ENCODE results near the gene THSD8. TPM values are rescaled to one million over a fixed set of nuclear protein-coding genes. Genes with fewer than 3 reads are reported as not detected.

The THSD8 gene
- total and polyA plus RNA-seq, 2 donors (not counting 1 experiment from before 2014, with no cell fraction given) = not detected

DNA sequence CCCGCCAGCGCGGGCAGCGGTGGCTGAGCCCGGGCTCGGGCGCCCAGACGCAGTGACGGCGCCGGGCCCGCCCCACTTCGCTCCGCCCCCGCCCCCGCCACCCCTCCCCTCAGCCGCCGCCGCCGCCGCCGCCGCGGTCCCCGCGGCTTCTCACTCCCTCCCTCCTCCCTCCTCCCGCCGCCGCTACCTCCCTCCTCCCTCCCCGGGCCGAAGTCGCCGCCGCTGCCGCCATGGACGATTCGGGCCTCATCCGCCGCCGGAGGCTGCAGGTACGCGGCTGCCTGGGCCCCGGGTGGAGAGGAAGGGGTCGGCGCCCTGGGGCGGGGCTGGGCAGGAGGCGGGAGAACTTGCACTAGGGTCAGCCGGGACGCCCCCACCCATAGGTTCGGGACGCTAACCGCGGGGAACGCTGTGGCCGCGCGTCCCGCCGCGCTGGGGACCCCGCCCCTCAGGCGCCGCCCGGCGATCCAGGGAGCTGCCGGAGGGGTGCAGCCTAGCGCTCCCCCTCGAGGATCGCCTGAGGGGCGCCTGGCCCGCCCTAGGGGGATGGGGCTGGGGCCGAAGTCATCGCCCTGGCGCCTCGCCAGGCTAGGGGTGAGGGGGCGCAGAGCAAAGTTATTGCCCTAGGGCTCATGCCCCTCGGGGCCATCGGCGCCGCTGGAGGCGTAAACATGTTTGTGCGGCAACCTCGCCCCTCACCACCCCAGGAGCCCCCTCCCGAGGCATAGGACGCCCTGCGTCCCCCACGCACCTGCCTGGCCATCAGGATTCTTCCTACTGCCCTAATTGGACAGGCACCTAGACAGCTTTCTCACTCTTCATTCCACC lies 32.1 kb downstream of the THSD8 start:
- Histone ChIP-seq H3K9ac (ENCODE audit: insufficient read depth, low read length) (no peak overlapping the region), H3K27ac (ENCODE audit: insufficient read depth, low read length) (no peak overlapping the region), H3K4me2 (ENCODE audit: extremely low read depth, insufficient read depth, low read length) (peak overlapping the region; percentile 78), H3K79me2 (ENCODE audit: control insufficient read depth, insufficient read depth, low read length) (no peaks in the 10 kb centered on the region), H3K9me3 (ENCODE audit: control insufficient read depth, insufficient read depth, low read depth, low read length) (no peaks in the 10 kb centered on the region), H2AFZ (ENCODE audit: low read length) (no peak overlapping the region), H3K4me1 (ENCODE audit: control insufficient read depth, extremely low read depth, insufficient read depth, low read length) (no peaks in the 10 kb centered on the region), H3K36me3 (ENCODE audit: control insufficient read depth, insufficient read depth, low read length) (no peaks in the 10 kb centered on the region), H4K20me1 (ENCODE audit: control insufficient read depth, extremely low read depth, insufficient read depth, low read length) (no peaks in the 10 kb centered on the region), H3K4me3 (replicated peaks in 1 of 4; ENCODE audit: control extremely low read depth in 1 of 4, insufficient read depth in 1 of 4, low read depth in 3 of 4, low read length in 4 of 4) (peak overlapping the region in 2 of 4 experiments; percentile 17 to 45), H3K27me3 (ENCODE audit: control insufficient read depth, insufficient read depth, low read length) (peaks cover 53% of the 10 kb centered on the region)
- DNase-seq (ENCODE audit: low read depth in 2 of 2) = no peak
- TF ChIP-seq, protein P1, sequence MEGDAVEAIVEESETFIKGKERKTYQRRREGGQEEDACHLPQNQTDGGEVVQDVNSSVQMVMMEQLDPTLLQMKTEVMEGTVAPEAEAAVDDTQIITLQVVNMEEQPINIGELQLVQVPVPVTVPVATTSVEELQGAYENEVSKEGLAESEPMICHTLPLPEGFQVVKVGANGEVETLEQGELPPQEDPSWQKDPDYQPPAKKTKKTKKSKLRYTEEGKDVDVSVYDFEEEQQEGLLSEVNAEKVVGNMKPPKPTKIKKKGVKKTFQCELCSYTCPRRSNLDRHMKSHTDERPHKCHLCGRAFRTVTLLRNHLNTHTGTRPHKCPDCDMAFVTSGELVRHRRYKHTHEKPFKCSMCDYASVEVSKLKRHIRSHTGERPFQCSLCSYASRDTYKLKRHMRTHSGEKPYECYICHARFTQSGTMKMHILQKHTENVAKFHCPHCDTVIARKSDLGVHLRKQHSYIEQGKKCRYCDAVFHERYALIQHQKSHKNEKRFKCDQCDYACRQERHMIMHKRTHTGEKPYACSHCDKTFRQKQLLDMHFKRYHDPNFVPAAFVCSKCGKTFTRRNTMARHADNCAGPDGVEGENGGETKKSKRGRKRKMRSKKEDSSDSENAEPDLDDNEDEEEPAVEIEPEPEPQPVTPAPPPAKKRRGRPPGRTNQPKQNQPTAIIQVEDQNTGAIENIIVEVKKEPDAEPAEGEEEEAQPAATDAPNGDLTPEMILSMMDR (conservative IDR thresholded peaks at IDR 0.05 in 1 of 2, IDR thresholded peaks at IDR 0.05 in 1 of 2; ENCODE audit: low read depth in 1 of 2, low read length in 2 of 2) = no peak
- TF ChIP-seq EZH2 (IDR thresholded peaks at IDR 0.05; ENCODE audit: low read length, missing control alignments) = no peak

DNA sequence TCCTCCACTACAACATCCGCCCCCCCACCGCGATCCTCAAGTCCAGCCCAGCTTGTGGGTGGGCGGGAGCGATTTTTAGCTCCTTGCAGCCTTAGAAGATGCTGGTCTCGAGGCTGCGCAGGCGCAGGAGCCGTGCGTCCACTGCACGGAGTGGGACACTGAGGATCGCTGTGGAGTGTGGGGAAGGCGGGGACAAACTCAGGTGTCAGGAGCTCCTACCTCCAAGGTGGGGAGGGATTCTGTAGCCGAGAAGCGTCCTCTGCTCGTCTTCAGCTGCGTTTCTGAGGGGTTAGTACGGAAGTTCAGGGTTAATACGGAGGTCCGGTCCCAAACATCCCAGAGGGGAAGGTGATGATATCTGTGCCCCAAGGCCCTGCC lies 32.7 kb downstream of the THSD8 start, which contains the start of gene RTBDN:
Gene RTBDN (minus strand): TSS at position 14 of the 378 bp plus-strand sequence. CDS start 4,600 bp downstream, outside the sequence.
- no peaks in the 10 kb centered on the region for H3K79me2 ChIP-seq (ENCODE audit: control insufficient read depth, insufficient read depth, low read length)
- H3K4me2 ChIP-seq (ENCODE audit: extremely low read depth, insufficient read depth, low read length) = peak within 1 kb of the TSS; percentile 78
- no peak within 1 kb of the TSS for H3K27ac ChIP-seq (ENCODE audit: insufficient read depth, low read length)
- H3K9me3 ChIP-seq (ENCODE audit: control insufficient read depth, insufficient read depth, low read depth, low read length) = no peaks in the 10 kb centered on the region
- H3K36me3 ChIP-seq (ENCODE audit: control insufficient read depth, insufficient read depth, low read length) = no peaks in the 10 kb centered on the region
- TF ChIP-seq, protein P1 (conservative IDR thresholded peaks at IDR 0.05 in 1 of 2, IDR thresholded peaks at IDR 0.05 in 1 of 2; ENCODE audit: low read depth in 1 of 2, low read length in 2 of 2) = no peak
- TF ChIP-seq EZH2 (IDR thresholded peaks at IDR 0.05; ENCODE audit: low read length, missing control alignments) = no peak
- no peak within 1 kb of the TSS for H3K9ac ChIP-seq (ENCODE audit: insufficient read depth, low read length)
- no peak within 1 kb of the TSS for H2AFZ ChIP-seq (ENCODE audit: low read length)
- no peaks in the 10 kb centered on the region for H4K20me1 ChIP-seq (ENCODE audit: control insufficient read depth, extremely low read depth, insufficient read depth, low read length)
- DNase-seq (ENCODE audit: low read depth in 2 of 2) = no peak
- no peaks in the 10 kb centered on the region for H3K4me1 ChIP-seq (ENCODE audit: control insufficient read depth, extremely low read depth, insufficient read depth, low read length)
- H3K4me3 ChIP-seq (replicated peaks in 1 of 4; ENCODE audit: control extremely low read depth in 1 of 4, insufficient read depth in 1 of 4, low read depth in 3 of 4, low read length in 4 of 4) = peak within 1 kb of the TSS in 3 of 4 experiments; percentile 17 to 45 (median 25)
- peaks cover 59% of the 10 kb centered on the region for H3K27me3 ChIP-seq (ENCODE audit: control insufficient read depth, insufficient read depth, low read length)

GRCh38 chr19:12834976-12835757 lies 33.3 kb downstream of the THSD8 start:
- Histone ChIP-seq H4K20me1 (ENCODE audit: control insufficient read depth, extremely low read depth, insufficient read depth, low read length) (no peaks in the 10 kb centered on the region), H3K27ac (ENCODE audit: insufficient read depth, low read length) (no peak overlapping the region), H2AFZ (ENCODE audit: low read length) (no peak overlapping the region), H3K4me1 (ENCODE audit: control insufficient read depth, extremely low read depth, insufficient read depth, low read length) (no peaks in the 10 kb centered on the region), H3K79me2 (ENCODE audit: control insufficient read depth, insufficient read depth, low read length) (no peaks in the 10 kb centered on the region), H3K9ac (ENCODE audit: insufficient read depth, low read length) (no peak overlapping the region), H3K4me2 (ENCODE audit: extremely low read depth, insufficient read depth, low read length) (no peak overlapping the region), H3K36me3 (ENCODE audit: control insufficient read depth, insufficient read depth, low read length) (no peaks in the 10 kb centered on the region), H3K27me3 (ENCODE audit: control insufficient read depth, insufficient read depth, low read length) (peaks cover 63% of the 10 kb centered on the region), H3K9me3 (ENCODE audit: control insufficient read depth, insufficient read depth, low read depth, low read length) (no peaks in the 10 kb centered on the region), H3K4me3 (replicated peaks in 1 of 4; ENCODE audit: control extremely low read depth in 1 of 4, insufficient read depth in 1 of 4, low read depth in 3 of 4, low read length in 4 of 4) (no peak overlapping the region)
- no peak for DNase-seq (ENCODE audit: low read depth in 2 of 2)
- TF ChIP-seq, protein P1 (conservative IDR thresholded peaks at IDR 0.05 in 1 of 2, IDR thresholded peaks at IDR 0.05 in 1 of 2; ENCODE audit: low read depth in 1 of 2, low read length in 2 of 2) = no peak
- peak; percentile 94 for TF ChIP-seq EZH2 (IDR thresholded peaks at IDR 0.05; ENCODE audit: low read length, missing control alignments)

All from fibroblast of lung (primary cell).